Midbrain (tissue), 1 donor: ENCODE results near the gene TEX48.
A peak's percentile ranks its signal among the peaks of the same experiment; 100 is the strongest.

Experiments used
- DNase-seq: peaks from one replicate; lab custom pipeline; 2025; lab: John Stamatoyannopoulos, UW

The TEX48 gene

GRCh38 chr9:114621561-114621960 is 60.4 kb downstream of the TEX48 start:
- DNase-seq: no peak

GRCh38 chr9:114619191-114619761 is 62.7 kb downstream of the TEX48 start:
- DNase-seq: peak; percentile 10

DNA sequence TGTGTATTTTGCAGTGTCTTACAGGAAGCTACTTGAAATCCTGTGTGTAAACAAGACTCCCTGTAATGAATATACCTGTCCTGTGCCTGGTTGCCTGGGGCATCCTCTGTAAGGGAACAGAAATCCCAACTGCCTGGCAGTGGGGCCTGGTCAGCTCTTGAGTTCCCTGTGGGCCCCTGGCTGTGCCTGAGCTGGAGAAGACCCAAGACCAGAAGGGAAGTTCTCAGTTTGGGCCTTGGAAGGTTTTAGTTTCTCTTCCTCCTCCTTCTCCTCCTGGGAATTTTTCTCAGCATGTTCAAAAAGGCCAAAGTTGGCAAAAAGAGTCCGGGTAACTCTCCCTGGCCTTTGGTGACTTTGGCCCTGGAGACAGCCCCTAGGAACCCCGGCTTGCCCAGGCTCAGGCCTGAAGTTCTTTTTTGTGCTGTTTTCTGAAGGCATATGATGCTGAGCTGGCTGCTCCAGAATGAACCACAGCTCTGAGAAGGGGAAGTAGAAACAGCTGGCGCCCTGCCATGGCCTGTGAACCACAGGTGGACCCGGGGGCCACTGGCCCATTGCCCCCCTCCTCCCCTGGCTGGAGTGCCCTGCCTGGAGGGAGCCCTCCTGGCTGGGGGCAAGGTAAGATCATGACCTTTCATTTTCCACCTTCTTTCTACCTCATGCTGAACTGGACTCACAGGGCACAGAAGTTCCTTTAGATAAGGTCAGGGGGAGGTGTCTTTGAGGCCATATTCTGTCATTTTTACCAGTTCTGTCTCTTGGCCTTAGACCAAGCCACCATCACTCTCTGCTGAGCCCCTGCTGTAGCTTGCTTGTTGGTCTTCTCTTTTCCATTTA is 65.1 kb downstream of the TEX48 start:
- DNase-seq: peak; percentile 5
